D721Med (cell line): ENCODE data around the gene GPD1.

ENCODE experiments used
- DNase-seq: peaks from one replicate; pipeline ENCODE4 v3.0.0; 2011; ENCODE audit warnings: low spot score; ENCODE audit not compliant: insufficient read length
- FAIRE-seq: peaks from 2 replicates; lab custom pipeline; 2011; peaks lifted over from hg19 to GRCh38; lab: Jason Lieb, UNC
- TF ChIP-seq, protein P1 (sequence below): IDR thresholded peaks from 2 replicates; pipeline ENCODE4 v1.5.1; 2012; ENCODE audit warnings: mild to moderate bottlenecking, control low read depth; ENCODE audit not compliant: insufficient read depth; ENCODE audit errors: missing control alignments

Gene GPD1

DNA sequence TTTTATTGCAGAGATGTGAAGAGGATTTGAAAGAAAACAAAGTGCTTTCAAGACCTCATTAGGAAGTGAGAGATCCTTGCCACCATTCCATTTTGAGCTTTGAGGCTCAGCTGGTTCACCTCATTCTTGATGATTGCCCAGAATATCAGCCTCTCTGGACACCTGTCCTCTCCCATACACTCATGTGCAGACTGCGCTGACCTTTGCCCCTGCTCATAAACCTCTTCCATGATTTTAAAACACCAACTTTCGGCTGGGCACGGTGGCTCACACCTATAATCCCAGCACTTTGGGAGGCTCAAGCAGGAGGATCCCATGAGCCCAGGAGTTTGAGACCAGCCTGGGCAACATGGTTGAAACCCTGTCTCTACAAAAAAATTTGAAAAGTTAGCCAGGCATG is 17.1 kb downstream of the GPD1 start:
- FAIRE-seq (no peak), DNase-seq (no peak)
- TF ChIP-seq, protein P1, sequence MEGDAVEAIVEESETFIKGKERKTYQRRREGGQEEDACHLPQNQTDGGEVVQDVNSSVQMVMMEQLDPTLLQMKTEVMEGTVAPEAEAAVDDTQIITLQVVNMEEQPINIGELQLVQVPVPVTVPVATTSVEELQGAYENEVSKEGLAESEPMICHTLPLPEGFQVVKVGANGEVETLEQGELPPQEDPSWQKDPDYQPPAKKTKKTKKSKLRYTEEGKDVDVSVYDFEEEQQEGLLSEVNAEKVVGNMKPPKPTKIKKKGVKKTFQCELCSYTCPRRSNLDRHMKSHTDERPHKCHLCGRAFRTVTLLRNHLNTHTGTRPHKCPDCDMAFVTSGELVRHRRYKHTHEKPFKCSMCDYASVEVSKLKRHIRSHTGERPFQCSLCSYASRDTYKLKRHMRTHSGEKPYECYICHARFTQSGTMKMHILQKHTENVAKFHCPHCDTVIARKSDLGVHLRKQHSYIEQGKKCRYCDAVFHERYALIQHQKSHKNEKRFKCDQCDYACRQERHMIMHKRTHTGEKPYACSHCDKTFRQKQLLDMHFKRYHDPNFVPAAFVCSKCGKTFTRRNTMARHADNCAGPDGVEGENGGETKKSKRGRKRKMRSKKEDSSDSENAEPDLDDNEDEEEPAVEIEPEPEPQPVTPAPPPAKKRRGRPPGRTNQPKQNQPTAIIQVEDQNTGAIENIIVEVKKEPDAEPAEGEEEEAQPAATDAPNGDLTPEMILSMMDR, result no peak

DNA sequence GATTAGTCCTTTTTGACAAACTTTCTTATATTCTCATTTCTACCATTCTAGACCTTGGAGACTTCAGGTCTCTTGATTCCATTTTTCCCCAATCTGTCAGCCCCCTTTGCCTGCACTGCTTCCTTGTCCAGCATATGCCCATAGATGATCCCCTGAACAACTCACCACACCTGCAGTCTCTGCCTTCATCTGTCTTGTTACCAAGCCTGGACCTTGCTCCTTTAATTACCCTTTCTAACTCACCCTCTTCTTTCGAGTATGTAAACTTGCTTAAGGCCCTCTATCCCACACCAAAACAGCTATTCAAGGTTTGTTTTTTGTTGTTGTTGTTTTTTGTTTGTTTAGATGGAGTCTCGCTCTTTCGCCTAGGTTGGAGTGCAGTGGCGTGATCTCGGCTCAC is 17.8 kb downstream of the GPD1 start:
- DNase-seq, result no peak
- TF ChIP-seq, protein P1, result no peak
- no peak for FAIRE-seq

DNA sequence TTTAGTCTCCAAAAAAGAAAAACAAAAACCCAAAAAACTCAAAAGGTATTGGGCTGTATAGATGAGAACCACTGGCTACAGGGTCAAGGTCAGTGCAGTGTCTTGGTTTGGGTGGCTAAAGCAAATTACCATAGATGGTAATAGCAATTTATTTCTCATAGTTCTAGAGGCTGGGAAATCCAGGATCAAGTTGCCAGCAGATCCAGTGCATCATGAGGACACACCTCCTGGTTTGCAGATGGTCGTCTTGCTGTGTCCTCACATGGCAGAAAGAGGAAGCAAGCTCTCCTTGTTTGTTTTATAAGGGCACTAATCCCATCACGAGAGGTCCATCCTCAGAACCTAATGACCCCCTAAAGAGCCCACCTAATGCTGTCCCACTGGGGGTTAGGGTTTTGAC is 19.4 kb downstream of the GPD1 start:
- DNase-seq (no peak), FAIRE-seq (no peak)
- TF ChIP-seq, protein P1, result no peak

DNA sequence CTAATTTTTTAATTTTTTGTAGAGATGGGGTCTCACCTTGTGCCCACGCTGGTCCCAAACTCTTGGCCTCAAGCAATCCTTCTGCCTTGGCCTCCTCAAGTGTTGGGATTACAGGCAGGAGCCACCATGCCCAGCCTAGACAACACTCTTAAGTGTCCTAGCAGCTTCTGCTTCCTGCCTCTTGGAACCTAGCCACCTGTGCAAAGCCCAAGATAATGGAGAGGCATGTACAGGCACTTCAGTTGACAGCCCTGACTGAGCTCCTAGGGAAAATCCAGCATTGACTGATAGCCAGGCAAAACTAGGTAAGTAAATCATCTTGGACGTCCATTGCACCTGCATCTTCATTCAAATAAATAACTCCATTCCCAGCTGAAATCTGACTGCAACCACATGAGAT is 23.7 kb downstream of the GPD1 start:
- FAIRE-seq (no peak), DNase-seq (no peak)
- TF ChIP-seq, protein P1, result no peak

DNA sequence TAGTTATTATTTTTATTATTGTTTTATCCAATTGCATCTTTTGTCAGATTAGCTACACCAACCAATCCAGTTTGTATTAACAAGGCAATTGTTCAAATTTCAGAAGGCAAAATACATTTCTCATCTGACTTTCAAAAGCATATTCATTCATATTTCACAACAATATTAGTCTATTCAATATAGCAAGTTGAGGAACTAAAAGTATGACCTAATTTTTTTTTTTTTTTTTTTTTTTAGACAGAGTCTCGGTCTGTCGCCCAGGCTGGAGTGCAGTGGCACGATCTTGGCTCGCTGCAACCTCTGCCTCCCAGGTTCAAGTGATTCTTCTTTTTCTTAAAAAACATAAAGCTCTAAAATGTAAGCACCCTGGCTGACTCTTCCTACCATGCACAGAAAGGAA is 25.5 kb downstream of the GPD1 start:
- no peak for DNase-seq
- TF ChIP-seq, protein P1, result no peak
- FAIRE-seq, result no peak

DNA sequence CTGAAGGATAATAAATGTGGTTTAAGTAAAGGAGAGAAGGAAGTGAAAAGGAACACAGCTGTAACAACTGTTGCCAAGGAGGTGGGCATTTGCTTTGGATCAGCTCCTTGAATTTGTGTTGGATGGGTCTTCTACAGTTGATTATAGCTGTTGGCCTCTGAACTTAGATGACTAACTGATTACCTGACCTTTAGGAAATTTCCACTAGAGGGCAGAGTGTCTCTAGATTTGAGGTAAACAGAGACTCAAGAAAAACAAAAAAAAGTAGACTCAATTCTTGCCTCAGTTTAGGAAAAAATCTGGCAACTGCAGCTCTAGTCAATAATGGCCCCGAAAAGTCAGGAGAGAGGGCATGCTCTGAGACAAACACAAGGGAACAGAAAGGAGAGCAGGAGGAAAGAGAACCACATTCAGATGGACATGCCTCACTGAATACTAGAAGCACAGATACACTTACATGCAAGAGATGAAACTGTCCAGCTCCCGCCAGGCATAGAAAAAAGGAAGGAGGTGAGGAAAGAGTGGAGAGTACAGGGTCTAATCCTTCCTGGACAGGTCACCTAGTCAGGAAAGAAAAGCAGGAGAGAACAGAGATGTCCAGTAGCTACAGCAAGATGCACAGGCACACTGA is 28.8 kb downstream of the GPD1 start:
- FAIRE-seq (no peak), DNase-seq (no peak)
- TF ChIP-seq, protein P1, result peak; percentile 65

DNA sequence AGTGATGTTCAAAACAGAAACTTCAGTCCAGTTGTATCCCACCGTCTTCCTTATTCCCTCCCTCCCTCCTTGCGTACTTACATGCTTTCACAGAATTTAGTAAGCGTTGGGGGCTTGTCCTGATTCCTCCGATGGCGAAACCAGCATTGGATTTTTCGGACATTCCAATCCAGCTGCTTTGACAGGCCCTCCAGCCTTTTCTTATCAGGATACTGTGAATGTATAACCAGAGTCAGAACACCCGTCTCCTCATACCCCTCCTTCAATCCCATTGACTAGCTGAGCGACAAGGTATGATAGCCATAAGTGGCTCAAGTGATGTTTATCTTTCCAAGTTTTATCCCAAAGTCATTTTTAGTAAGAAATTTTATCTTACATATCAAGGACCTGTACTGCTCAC is 39.2 kb downstream of the GPD1 start:
- FAIRE-seq, result no peak

More for the DNA sequence above, 39.2 kb downstream of the GPD1 start:
- DNase-seq, result no peak
- TF ChIP-seq, protein P1, result no peak
